Measurements from ENCODE around the gene ERRFI1.

ERRFI1 gene

GRCh38 chr1:8003438-8004112, 22.5 kb downstream of the ERRFI1 start:
- DNase-seq (ENCODE audit: low read depth): peak; percentile 27

- DNase-seq (ENCODE audit: low read depth): no peak
Observed at GRCh38 chr1:8002921-8003320, 23.2 kb downstream of the ERRFI1 start.

GRCh38 chr1:8002329-8002910, 23.7 kb downstream of the ERRFI1 start:
- DNase-seq (ENCODE audit: low read depth): no peak

GRCh38 chr1:7995437-7995836, 30.7 kb downstream of the ERRFI1 start:
- no peak for DNase-seq (ENCODE audit: low read depth)

GRCh38 chr1:7994827-7995226, 31.3 kb downstream of the ERRFI1 start:
- DNase-seq (ENCODE audit: low read depth): no peak

- peak; percentile 93 for DNase-seq (ENCODE audit: low read depth)
Observed at GRCh38 chr1:7993593-7994479, 32.3 kb downstream of the ERRFI1 start.

- DNase-seq (ENCODE audit: low read depth): no peak
Observed at GRCh38 chr1:7992885-7993284, 33.2 kb downstream of the ERRFI1 start.

- no peak for DNase-seq (ENCODE audit: low read depth)
Observed at GRCh38 chr1:7991504-7992440, 34.3 kb downstream of the ERRFI1 start.

- DNase-seq (ENCODE audit: low read depth): no peak
Observed at GRCh38 chr1:7989762-7990428, 36.2 kb downstream of the ERRFI1 start.

GRCh38 chr1:7988576-7988975, 37.5 kb downstream of the ERRFI1 start:
- peak; percentile 65 for DNase-seq (ENCODE audit: low read depth)

- DNase-seq (ENCODE audit: low read depth): no peak
Observed at GRCh38 chr1:7987528-7987927, 38.6 kb downstream of the ERRFI1 start.

- no peak for DNase-seq (ENCODE audit: low read depth)
Observed at GRCh38 chr1:7985851-7986612, 40.1 kb downstream of the ERRFI1 start.

GRCh38 chr1:7984811-7985210, 41.3 kb downstream of the ERRFI1 start:
- DNase-seq (ENCODE audit: low read depth): no peak

GRCh38 chr1:7983086-7983778, 42.9 kb downstream of the ERRFI1 start:
- DNase-seq (ENCODE audit: low read depth): no peak

GRCh38 chr1:7980984-7981383, 45.1 kb downstream of the ERRFI1 start:
- no peak for DNase-seq (ENCODE audit: low read depth)

- peak; percentile 83 for DNase-seq (ENCODE audit: low read depth)
Observed at GRCh38 chr1:7975212-7975865, 50.8 kb downstream of the ERRFI1 start.

- no peak for DNase-seq (ENCODE audit: low read depth)
Observed at GRCh38 chr1:7973086-7973485, 53.0 kb downstream of the ERRFI1 start.

- no peak for DNase-seq (ENCODE audit: low read depth)
Observed at GRCh38 chr1:7972285-7972684, 53.8 kb downstream of the ERRFI1 start.

GRCh38 chr1:7971024-7971423, 55.1 kb downstream of the ERRFI1 start:
- no peak for DNase-seq (ENCODE audit: low read depth)
